ENCODE results near the gene CERS5.

CERS5 gene

GRCh38 chr12:50182461-50182860, 15.3 kb upstream of the CERS5 start:
- H3K27ac ChIP-seq, result no peak overlapping the region
- no peaks in the 10 kb centered on the region for H3K36me3 ChIP-seq
- TF ChIP-seq, protein P1, sequence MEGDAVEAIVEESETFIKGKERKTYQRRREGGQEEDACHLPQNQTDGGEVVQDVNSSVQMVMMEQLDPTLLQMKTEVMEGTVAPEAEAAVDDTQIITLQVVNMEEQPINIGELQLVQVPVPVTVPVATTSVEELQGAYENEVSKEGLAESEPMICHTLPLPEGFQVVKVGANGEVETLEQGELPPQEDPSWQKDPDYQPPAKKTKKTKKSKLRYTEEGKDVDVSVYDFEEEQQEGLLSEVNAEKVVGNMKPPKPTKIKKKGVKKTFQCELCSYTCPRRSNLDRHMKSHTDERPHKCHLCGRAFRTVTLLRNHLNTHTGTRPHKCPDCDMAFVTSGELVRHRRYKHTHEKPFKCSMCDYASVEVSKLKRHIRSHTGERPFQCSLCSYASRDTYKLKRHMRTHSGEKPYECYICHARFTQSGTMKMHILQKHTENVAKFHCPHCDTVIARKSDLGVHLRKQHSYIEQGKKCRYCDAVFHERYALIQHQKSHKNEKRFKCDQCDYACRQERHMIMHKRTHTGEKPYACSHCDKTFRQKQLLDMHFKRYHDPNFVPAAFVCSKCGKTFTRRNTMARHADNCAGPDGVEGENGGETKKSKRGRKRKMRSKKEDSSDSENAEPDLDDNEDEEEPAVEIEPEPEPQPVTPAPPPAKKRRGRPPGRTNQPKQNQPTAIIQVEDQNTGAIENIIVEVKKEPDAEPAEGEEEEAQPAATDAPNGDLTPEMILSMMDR (IDR thresholded peaks at IDR 0.05), result no peak

DNA sequence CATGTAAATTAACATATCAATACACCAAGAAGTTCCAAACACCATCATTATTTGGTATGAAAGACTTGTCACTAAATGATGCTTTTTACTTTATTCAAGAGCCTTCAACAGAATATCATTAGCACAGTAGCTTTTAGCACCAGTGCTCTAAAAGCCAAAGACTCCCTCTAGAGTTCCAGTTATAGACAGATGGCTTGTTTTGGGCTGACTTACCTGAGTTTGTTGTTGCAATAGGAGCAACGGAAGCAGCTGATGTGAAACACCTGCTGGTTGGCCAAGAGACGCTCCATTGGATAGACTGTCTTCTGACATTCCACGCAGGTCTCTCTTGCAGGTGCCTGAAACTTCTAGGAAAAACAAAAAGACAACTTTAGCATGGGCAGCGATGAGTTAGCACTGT, 14.5 kb upstream of the CERS5 start:
- Histone ChIP-seq H3K9me3 (no peaks in the 10 kb centered on the region), H3K4me3 (ENCODE audit: low read depth in 1 of 2, low read length in 1 of 2) (no peak overlapping the region), H3K36me3 (no peaks in the 10 kb centered on the region), H3K27ac (no peak overlapping the region), H3K4me1 (ENCODE audit: control insufficient read depth in 1 of 2, insufficient read depth in 1 of 2, low read depth in 1 of 2, low read length in 1 of 2) (no peaks in the 10 kb centered on the region), H3K27me3 (no peaks in the 10 kb centered on the region)
- TF ChIP-seq, protein P1 (IDR thresholded peaks at IDR 0.05), result no peak

More at GRCh38 chr12:50182461-50182860, 15.3 kb upstream of the CERS5 start:
- H3K4me1 ChIP-seq (ENCODE audit: control insufficient read depth in 1 of 2, insufficient read depth in 1 of 2, low read depth in 1 of 2, low read length in 1 of 2), result no peaks in the 10 kb centered on the region
- H3K27me3 ChIP-seq, result no peaks in the 10 kb centered on the region
- H3K9me3 ChIP-seq, result no peaks in the 10 kb centered on the region
- no peak overlapping the region for H3K4me3 ChIP-seq (ENCODE audit: low read depth in 1 of 2, low read length in 1 of 2)

DNA sequence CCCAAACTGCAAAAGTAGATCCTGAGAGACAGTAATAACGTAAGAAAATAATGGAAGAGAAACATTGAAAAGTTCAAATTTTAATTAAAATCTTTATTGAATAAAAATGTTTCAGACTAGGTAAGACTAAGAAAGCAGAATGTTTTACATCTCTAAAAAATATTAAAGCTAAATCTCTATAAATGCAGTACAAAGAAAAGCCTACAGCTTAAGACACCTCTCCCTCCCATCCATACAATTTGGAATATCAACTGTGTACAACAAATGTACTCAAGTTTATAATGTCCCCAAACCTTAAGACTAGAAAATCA, 8.5 kb upstream of the CERS5 start:
- Histone ChIP-seq H3K27ac (no peak overlapping the region), H3K9me3 (no peaks in the 10 kb centered on the region), H3K4me3 (ENCODE audit: low read depth in 1 of 2, low read length in 1 of 2) (no peak overlapping the region), H3K36me3 (no peaks in the 10 kb centered on the region), H3K4me1 (ENCODE audit: control insufficient read depth in 1 of 2, insufficient read depth in 1 of 2, low read depth in 1 of 2, low read length in 1 of 2) (no peaks in the 10 kb centered on the region), H3K27me3 (no peaks in the 10 kb centered on the region)
- TF ChIP-seq, protein P1 (IDR thresholded peaks at IDR 0.05), result no peak

DNA sequence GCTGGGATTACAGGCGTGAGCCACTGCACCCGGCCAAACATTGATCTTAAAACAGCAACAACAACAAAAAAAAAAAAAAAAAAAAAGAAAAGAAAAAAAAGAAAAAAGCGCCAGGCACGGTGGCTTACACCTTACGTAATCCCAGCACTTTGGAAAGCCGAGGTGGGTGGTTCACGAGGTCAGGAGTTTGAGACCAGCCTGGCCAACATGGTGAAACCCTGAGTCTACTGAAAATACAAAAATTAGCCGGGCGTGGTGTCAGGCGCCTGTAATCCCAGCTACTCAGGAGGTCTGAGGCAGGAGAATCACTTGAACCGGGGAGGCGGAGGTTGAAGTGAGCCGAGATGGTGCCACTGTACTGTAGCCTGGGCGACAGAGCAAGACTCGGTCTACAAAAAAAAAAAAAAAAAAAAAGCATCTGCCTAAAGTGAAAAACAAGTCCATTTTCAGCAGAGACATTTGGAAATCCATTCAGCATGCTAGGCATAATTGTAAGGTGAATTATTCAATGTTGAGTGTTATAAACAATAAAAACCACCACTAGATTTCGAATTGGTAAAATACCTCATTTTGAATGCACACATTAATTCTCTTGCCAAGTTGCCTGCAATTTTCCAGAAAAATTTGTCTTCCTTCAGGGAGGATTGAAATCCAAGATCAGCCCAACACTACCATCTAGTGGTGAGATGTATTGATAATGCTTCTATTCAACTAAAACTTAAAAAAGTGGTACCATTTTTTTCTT, 8.0 kb upstream of the CERS5 start:
- H3K27me3 ChIP-seq, result no peaks in the 10 kb centered on the region
- no peaks in the 10 kb centered on the region for H3K4me1 ChIP-seq (ENCODE audit: control insufficient read depth in 1 of 2, insufficient read depth in 1 of 2, low read depth in 1 of 2, low read length in 1 of 2)
- H3K9me3 ChIP-seq, result no peaks in the 10 kb centered on the region
- H3K27ac ChIP-seq, result no peak overlapping the region
- TF ChIP-seq, protein P1 (IDR thresholded peaks at IDR 0.05), result peak; percentile 70
- no peaks in the 10 kb centered on the region for H3K36me3 ChIP-seq
- H3K4me3 ChIP-seq (ENCODE audit: low read depth in 1 of 2, low read length in 1 of 2), result no peak overlapping the region

- Histone ChIP-seq H3K4me1 (ENCODE audit: control insufficient read depth in 1 of 2, insufficient read depth in 1 of 2, low read depth in 1 of 2, low read length in 1 of 2) (peaks cover 10 to 21% of the 10 kb centered on the region in 2 experiments), H3K9me3 (no peaks in the 10 kb centered on the region), H3K27ac (peak overlapping the region; percentile 91), H3K36me3 (no peaks in the 10 kb centered on the region), H3K27me3 (no peaks in the 10 kb centered on the region), H3K4me3 (ENCODE audit: low read depth in 1 of 2, low read length in 1 of 2) (peak overlapping the region; percentile 88 to 89)
- TF ChIP-seq, protein P1 (IDR thresholded peaks at IDR 0.05), result no peak
Observed at GRCh38 chr12:50166799-50167048, 445 bp downstream of the CERS5 start.

GRCh38 chr12:50164963-50165362, 2.2 kb downstream of the CERS5 start:
- TF ChIP-seq, protein P1 (IDR thresholded peaks at IDR 0.05), result no peak
- Histone ChIP-seq H3K4me1 (ENCODE audit: control insufficient read depth in 1 of 2, insufficient read depth in 1 of 2, low read depth in 1 of 2, low read length in 1 of 2) (peaks cover 10 to 21% of the 10 kb centered on the region in 2 experiments), H3K9me3 (no peaks in the 10 kb centered on the region), H3K27ac (no peak overlapping the region), H3K36me3 (no peaks in the 10 kb centered on the region), H3K27me3 (no peaks in the 10 kb centered on the region), H3K4me3 (ENCODE audit: low read depth in 1 of 2, low read length in 1 of 2) (no peak overlapping the region)

Measured in neutrophil (primary cell).